ENCODE results near the gene ZNF805. TPM values are rescaled to one million over a fixed set of nuclear protein-coding genes. Genes with fewer than 3 reads are reported as not detected.
"Not testable (repeated sequence)": the region's sequence is repeated elsewhere in the genome, so short reads cannot be mapped to it uniquely, and the experiment has no call there.

Gene ZNF805
- total and polyA plus RNA-seq, 2 donors (not counting 3 experiments of a cell fraction or from before 2014, with no cell fraction given), result 1.6 to 8.6 TPM

DNA sequence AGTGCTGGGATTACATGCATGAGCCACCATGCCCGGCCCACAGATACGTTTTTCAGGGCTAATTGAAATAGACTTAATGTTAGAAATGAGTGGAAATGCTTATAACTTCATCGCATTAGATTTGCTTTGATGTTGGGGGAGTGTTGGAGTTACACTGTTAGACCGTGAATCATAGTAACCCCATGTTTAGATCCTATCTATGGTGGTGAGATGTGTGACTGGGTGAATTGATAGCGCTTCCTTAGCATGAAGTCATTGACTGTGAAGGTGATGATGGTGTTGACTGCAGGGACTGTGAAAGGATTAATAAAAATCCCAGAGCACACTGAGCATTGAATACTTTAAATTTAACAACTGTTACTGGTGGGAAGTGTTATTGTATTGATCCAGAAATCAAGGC is 47.4 kb upstream of the ZNF805 start:
- intact Hi-C loops (cut with micrococcal nuclease), result no loop called here
- H3K4me1 ChIP-seq (ENCODE audit: control insufficient read depth, extremely low read depth, insufficient read depth, low read length), result peaks cover 3% of the 10 kb centered on the region
- no TSS peak for BruUV-seq (replicated peaks)
- dilution Hi-C loops (cut with MboI; ENCODE audit: extremely low pct_ligation_motif_present, low sequenced_read_pairs), result no loop called here
- no peak overlapping the region for H3K4me3 ChIP-seq (replicated peaks in 1 of 3; ENCODE audit: insufficient read depth in 1 of 3, low read depth in 1 of 3, low read length in 3 of 3)
- no peaks in the 10 kb centered on the region for H3K9me3 ChIP-seq (replicated peaks; ENCODE audit: control insufficient read depth, insufficient read depth, low read length)
- H3K9ac ChIP-seq (replicated peaks; ENCODE audit: extremely low read depth, insufficient read depth, low read length), result no peak overlapping the region
- H3K9me1 ChIP-seq (replicated peaks; ENCODE audit: control insufficient read depth, extremely low read depth, insufficient read depth, low read length), result no peaks in the 10 kb centered on the region
- H3K4me2 ChIP-seq (ENCODE audit: insufficient read depth, low read length), result peak overlapping the region; percentile 80
- CTCF ChIA-PET, result no interaction called here
- no peak overlapping the region for H3K27ac ChIP-seq (ENCODE audit: insufficient read depth, low read depth, low read length)
- no peaks in the 10 kb centered on the region for H4K20me1 ChIP-seq (replicated peaks; ENCODE audit: control insufficient read depth, extremely low read depth, insufficient read depth, low read length)
- no peaks in the 10 kb centered on the region for H3K27me3 ChIP-seq (ENCODE audit: control insufficient read depth in 2 of 2, insufficient read depth in 2 of 2, low read length in 2 of 2)
- FAIRE-seq, result no peak
- POLR2A ChIA-PET, result no interaction called here
- H3K79me2 ChIP-seq (ENCODE audit: control insufficient read depth, insufficient read depth, low read length), result peaks cover 26% of the 10 kb centered on the region
- DNase-seq (ENCODE audit: low read depth, low spot score), result no peak
- peaks cover 8 to 25% of the 10 kb centered on the region in 2 experiments for H3K36me3 ChIP-seq (ENCODE audit: control insufficient read depth in 2 of 2, extremely low read depth in 1 of 2, insufficient read depth in 2 of 2, low read length in 2 of 2)
- TF ChIP-seq EZH2 (IDR thresholded peaks at IDR 0.05; ENCODE audit: borderline replicate concordance, low read depth, low read length, severe bottlenecking) (no peak), GATA2 (IDR thresholded peaks at IDR 0.05; ENCODE audit: insufficient read depth, insufficient read length, low read depth, low read length) (no peak), POLR2AphosphoS5 (IDR thresholded peaks at IDR 0.05; ENCODE audit: insufficient read depth, low read depth, low read length) (no peak), MYC (IDR thresholded peaks at IDR 0.05; ENCODE audit: low read depth, low read length) (no peak), JUN (IDR thresholded peaks at IDR 0.05; ENCODE audit: borderline replicate concordance, insufficient read depth, insufficient read length, low read depth) (no peak), POLR2A (IDR thresholded peaks at IDR 0.05; ENCODE audit: low read depth, low read length) (no peak), FOS (IDR thresholded peaks at IDR 0.05; ENCODE audit: borderline replicate concordance, insufficient read depth, low read length) (no peak)
- TF ChIP-seq, protein P1, sequence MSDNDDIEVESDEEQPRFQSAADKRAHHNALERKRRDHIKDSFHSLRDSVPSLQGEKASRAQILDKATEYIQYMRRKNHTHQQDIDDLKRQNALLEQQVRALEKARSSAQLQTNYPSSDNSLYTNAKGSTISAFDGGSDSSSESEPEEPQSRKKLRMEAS (IDR thresholded peaks at IDR 0.05; ENCODE audit: insufficient read depth, insufficient read length), result no peak
- TF ChIP-seq, protein P2, sequence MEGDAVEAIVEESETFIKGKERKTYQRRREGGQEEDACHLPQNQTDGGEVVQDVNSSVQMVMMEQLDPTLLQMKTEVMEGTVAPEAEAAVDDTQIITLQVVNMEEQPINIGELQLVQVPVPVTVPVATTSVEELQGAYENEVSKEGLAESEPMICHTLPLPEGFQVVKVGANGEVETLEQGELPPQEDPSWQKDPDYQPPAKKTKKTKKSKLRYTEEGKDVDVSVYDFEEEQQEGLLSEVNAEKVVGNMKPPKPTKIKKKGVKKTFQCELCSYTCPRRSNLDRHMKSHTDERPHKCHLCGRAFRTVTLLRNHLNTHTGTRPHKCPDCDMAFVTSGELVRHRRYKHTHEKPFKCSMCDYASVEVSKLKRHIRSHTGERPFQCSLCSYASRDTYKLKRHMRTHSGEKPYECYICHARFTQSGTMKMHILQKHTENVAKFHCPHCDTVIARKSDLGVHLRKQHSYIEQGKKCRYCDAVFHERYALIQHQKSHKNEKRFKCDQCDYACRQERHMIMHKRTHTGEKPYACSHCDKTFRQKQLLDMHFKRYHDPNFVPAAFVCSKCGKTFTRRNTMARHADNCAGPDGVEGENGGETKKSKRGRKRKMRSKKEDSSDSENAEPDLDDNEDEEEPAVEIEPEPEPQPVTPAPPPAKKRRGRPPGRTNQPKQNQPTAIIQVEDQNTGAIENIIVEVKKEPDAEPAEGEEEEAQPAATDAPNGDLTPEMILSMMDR (IDR thresholded peaks at IDR 0.05; ENCODE audit: extremely low read depth in 1 of 2, insufficient read depth in 1 of 2, low read depth in 1 of 2, low read length in 2 of 2), result no peak
- no peak overlapping the region for H2AFZ ChIP-seq (ENCODE audit: low read depth, low read length)

DNA sequence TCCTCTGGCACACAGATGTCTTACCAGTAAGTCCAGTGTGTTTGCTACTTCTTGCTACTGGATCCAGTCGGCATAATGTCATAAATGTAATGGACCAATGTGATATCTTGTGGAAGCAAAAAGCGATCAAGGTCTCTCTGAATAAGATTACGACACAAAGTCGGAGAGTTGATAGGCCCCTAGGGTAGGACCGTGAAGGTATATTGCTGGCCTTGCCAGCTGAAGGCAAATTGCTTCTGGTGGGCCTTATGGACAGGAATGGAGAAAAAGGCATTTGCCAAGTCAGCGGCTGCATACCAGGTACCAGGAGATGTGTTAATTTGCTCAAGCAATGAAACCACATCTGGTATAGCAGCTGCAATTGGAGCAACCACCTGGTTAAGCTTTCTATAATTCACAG is 42.6 kb upstream of the ZNF805 start:
- H3K9me3 ChIP-seq (replicated peaks; ENCODE audit: control insufficient read depth, insufficient read depth, low read length); FAIRE-seq; BruUV-seq (replicated peaks); CTCF ChIA-PET; H3K27ac ChIP-seq (ENCODE audit: insufficient read depth, low read depth, low read length); H3K4me2 ChIP-seq (ENCODE audit: insufficient read depth, low read length); H2AFZ ChIP-seq (ENCODE audit: low read depth, low read length); DNase-seq (ENCODE audit: low read depth, low spot score); H3K27me3 ChIP-seq (ENCODE audit: control insufficient read depth in 2 of 2, insufficient read depth in 2 of 2, low read length in 2 of 2); dilution Hi-C loops (cut with MboI; ENCODE audit: extremely low pct_ligation_motif_present, low sequenced_read_pairs); intact Hi-C loops (cut with micrococcal nuclease); H3K4me3 ChIP-seq (replicated peaks in 1 of 3; ENCODE audit: insufficient read depth in 1 of 3, low read depth in 1 of 3, low read length in 3 of 3); H3K9ac ChIP-seq (replicated peaks; ENCODE audit: extremely low read depth, insufficient read depth, low read length); H3K4me1 ChIP-seq (ENCODE audit: control insufficient read depth, extremely low read depth, insufficient read depth, low read length); POLR2A ChIA-PET; H3K9me1 ChIP-seq (replicated peaks; ENCODE audit: control insufficient read depth, extremely low read depth, insufficient read depth, low read length); H4K20me1 ChIP-seq (replicated peaks; ENCODE audit: control insufficient read depth, extremely low read depth, insufficient read depth, low read length): not testable (repeated sequence)
- H3K79me2 ChIP-seq (ENCODE audit: control insufficient read depth, insufficient read depth, low read length), result peaks cover 30% of the 10 kb centered on the region
- H3K36me3 ChIP-seq (ENCODE audit: control insufficient read depth in 2 of 2, extremely low read depth in 1 of 2, insufficient read depth in 2 of 2, low read length in 2 of 2), result peaks cover 8 to 34% of the 10 kb centered on the region in 2 experiments

Data from endothelial cell of umbilical vein (primary cell).